Naive B cell (primary cell): ENCODE results near the gene AQP9. TPM values are rescaled to one million over a fixed set of nuclear protein-coding genes. Genes with fewer than 3 reads are reported as not detected.
"Not testable (repeated sequence)": the region's sequence is repeated elsewhere in the genome, so short reads cannot be mapped to it uniquely, and the experiment has no call there.

Source experiments
- ATAC-seq, 2 donors: fragments of 150-1000 bp; cut with Tn5 transposase; 2 replicates each; pipeline ENCODE4 v1.10.0; 2021; ENCODE audit warnings: low read depth in 2 of 2, mild to moderate bottlenecking in 2 of 2, moderate library complexity in 2 of 2
- DNase-seq: peaks from one replicate; pipeline ENCODE4 v3.0.0; 2022
- H3K27ac Mint-ChIP-seq, 6 donors: one replicate each; pipeline ENCODE4 v1.8.0; 2020 to 2022; ENCODE audit warnings: mild to moderate bottlenecking in 6 of 6, mixed read lengths in 6 of 6, moderate library complexity in 5 of 6, inconsistent platforms in 2 of 6
- H3K27me3 Mint-ChIP-seq, 3 donors: one replicate each; pipeline ENCODE4 v1.8.0; 2021 to 2022; ENCODE audit warnings: mixed read lengths in 3 of 3, mild to moderate bottlenecking in 1 of 3
- H3K36me3 Mint-ChIP-seq, 2 donors: one replicate each; pipeline ENCODE4 v1.8.0; 2020 to 2022; ENCODE audit warnings: mixed read lengths in 2 of 2, inconsistent platforms in 1 of 2, mild to moderate bottlenecking in 1 of 2
- H3K4me1 Mint-ChIP-seq, 3 donors: one replicate each; pipeline ENCODE4 v1.8.0; 2020 to 2022; ENCODE audit warnings: mixed read lengths in 3 of 3, inconsistent platforms in 1 of 3, mild to moderate bottlenecking in 1 of 3, moderate library complexity in 1 of 3
- H3K4me3 Mint-ChIP-seq, 8 donors: one replicate each; pipeline ENCODE4 v1.8.0; 2020 to 2022; ENCODE audit warnings: mild to moderate bottlenecking in 8 of 8, mixed read lengths in 8 of 8, moderate library complexity in 8 of 8, inconsistent platforms in 2 of 8
- H3K9me3 Mint-ChIP-seq, 7 donors: one replicate each; pipeline ENCODE4 v1.8.0; 2020 to 2022; ENCODE audit warnings: mixed read lengths in 7 of 7, mild to moderate bottlenecking in 5 of 7, inconsistent platforms in 2 of 7, moderate library complexity in 1 of 7
- polyA plus RNA-seq, 6 donors: library from polyadenylated mRNA; unstranded; fragments of 300-500 nt; fragmentation: Illumina TruSeq; gene quantifications; one replicate each; pipeline ENCODE4 v1.2.3, GENCODE V29; 2021; ENCODE audit warnings: low read depth in 6 of 6

AQP9 gene
- polyA plus RNA-seq, 6 donors from 2014 or later: 0.12 to 1.2 TPM; not detected in 4

- Mint-ChIP-seq H3K27me3 (peaks cover 0 to 3% (median 2%) of the 10 kb centered on the region in 3 donors), H3K27ac (no peak overlapping the region), H3K9me3 (peaks cover 0 to 5% (median 0%) of the 10 kb centered on the region in 7 donors), H3K36me3 (no peaks in the 10 kb centered on the region), H3K4me3 (no peak overlapping the region), H3K4me1 (no peaks in the 10 kb centered on the region)
- DNase-seq (no peak), ATAC-seq (no peak)
Observed at GRCh38 chr15:58206151-58206550, 68.0 kb downstream of the AQP9 start.

- not testable (repeated sequence) for H3K36me3 Mint-ChIP-seq, H3K27me3 Mint-ChIP-seq, ATAC-seq, H3K4me1 Mint-ChIP-seq, H3K4me3 Mint-ChIP-seq, H3K27ac Mint-ChIP-seq, DNase-seq, H3K9me3 Mint-ChIP-seq
Observed at GRCh38 chr15:58208217-58208616, 70.0 kb downstream of the AQP9 start.

- not testable (repeated sequence) for H3K27ac Mint-ChIP-seq, H3K36me3 Mint-ChIP-seq, ATAC-seq, DNase-seq, H3K27me3 Mint-ChIP-seq, H3K9me3 Mint-ChIP-seq, H3K4me3 Mint-ChIP-seq, H3K4me1 Mint-ChIP-seq
Observed at GRCh38 chr15:58209007-58209481, 70.9 kb downstream of the AQP9 start.

DNA sequence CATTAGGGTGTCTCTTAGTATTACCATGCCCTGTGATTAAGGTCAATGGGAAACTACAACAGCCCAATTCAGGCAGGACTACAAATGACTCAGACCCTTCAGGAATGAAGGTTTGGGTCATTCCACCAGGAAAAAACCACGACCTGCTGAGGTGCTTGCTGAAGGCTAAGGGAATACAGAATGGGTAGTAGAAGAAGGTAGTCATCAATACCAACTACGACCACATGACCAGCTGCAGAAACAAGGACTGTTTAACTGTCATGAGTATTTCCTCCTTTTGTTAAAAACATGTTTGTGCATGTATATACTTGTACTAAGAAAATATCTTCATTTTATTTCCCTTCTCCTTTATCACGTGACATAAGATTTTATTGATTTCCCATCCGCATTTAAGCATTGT, 71.8 kb downstream of the AQP9 start:
- not testable (repeated sequence) for H3K36me3 Mint-ChIP-seq, H3K4me1 Mint-ChIP-seq, H3K27me3 Mint-ChIP-seq, H3K9me3 Mint-ChIP-seq, H3K27ac Mint-ChIP-seq, H3K4me3 Mint-ChIP-seq, ATAC-seq, DNase-seq

- DNase-seq: no peak
- ATAC-seq: no peak
- H3K27me3 Mint-ChIP-seq: no peaks in the 10 kb centered on the region
- no peak overlapping the region for H3K4me3 Mint-ChIP-seq
- H3K27ac Mint-ChIP-seq: no peak overlapping the region
- peaks cover 0 to 4% (median 0%) of the 10 kb centered on the region in 7 donors for H3K9me3 Mint-ChIP-seq
- no peaks in the 10 kb centered on the region for H3K36me3 Mint-ChIP-seq
- no peaks in the 10 kb centered on the region for H3K4me1 Mint-ChIP-seq
Observed at GRCh38 chr15:58212909-58213526, 74.8 kb downstream of the AQP9 start.

DNA sequence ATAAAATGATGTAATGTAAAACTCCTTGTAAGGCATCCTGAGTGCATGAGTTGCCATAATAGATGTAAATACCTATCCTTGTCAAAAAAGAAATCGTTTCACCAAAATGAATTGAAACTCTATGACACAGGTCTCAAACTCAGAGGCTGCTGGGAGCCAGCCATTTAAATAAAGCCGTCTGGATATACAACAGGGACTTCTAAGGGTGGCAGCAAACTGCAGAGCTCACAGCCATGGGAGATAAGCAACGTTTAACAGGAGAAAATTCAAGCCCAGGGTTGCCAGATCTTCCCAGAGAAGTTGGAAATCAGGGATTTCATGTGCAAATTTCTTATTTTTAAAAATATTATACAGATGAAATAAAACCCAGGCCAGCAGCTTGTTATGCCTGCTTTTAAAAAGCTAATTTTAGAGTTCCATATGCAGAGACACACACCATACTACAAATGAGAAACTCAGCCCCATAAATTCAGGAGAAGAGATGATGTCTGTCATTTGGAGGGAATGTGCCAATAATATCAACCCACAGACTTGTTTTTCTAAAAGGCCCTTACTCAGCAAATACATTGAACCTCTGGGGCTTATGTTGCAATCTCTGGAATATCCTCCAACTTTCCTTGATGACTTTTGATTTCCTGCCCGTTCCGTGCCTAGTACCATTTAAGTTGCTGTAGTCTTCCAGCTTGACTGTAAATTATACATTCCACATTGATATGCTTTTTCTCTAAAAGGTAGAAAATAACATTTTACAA, 75.6 kb downstream of the AQP9 start:
- no peaks in the 10 kb centered on the region for H3K36me3 Mint-ChIP-seq
- H3K27ac Mint-ChIP-seq: no peak overlapping the region
- no peaks in the 10 kb centered on the region for H3K27me3 Mint-ChIP-seq
- peaks cover 0 to 4% (median 0%) of the 10 kb centered on the region in 7 donors for H3K9me3 Mint-ChIP-seq
- ATAC-seq: no peak
- H3K4me3 Mint-ChIP-seq: no peak overlapping the region
- no peak for DNase-seq
- no peaks in the 10 kb centered on the region for H3K4me1 Mint-ChIP-seq

DNA sequence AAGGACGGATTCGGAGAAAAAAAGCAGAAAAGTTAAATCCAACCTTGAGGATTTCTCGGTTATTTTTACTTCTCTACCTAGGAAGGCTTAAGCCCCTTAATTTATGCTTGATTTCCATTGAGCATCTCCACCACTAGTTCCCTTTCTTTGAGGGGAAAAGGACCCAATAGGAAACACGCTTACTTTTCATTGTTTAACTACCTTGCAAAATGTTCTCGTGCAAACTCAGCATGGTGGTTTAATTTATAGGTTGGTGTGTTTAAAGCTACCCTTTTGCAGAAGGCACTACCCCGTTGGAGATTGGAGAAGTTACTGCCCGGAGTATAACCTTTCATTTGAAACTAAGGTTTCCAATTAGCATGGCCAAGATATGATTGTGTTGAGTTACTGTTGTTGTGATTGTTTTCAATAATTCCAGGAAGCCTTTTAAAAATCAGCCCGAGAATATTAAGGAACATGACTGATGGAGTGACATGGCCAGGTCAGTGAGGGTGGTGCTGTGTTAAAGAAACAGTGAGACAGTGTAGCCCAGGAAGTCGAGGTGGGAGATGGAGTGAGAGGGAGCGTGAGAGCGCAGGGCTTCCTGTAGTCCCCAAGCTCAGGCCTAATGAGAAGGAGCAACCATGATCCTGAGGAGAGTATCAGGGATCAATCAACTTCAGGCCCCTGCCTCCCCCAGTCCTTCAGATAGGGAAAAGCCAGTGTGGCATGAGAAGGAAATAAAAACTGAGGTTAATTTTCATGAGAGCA, 76.6 kb downstream of the AQP9 start:
- H3K9me3 Mint-ChIP-seq: peaks cover 0 to 10% (median 4%) of the 10 kb centered on the region in 7 donors
- ATAC-seq: no peak
- H3K4me3 Mint-ChIP-seq: no peak overlapping the region
- no peaks in the 10 kb centered on the region for H3K36me3 Mint-ChIP-seq
- no peak for DNase-seq
- peaks cover 0 to under 1% (median 0%) of the 10 kb centered on the region in 3 donors for H3K27me3 Mint-ChIP-seq
- no peaks in the 10 kb centered on the region for H3K4me1 Mint-ChIP-seq
- H3K27ac Mint-ChIP-seq: peak overlapping the region in 1 of 6 donors; percentile 42

GRCh38 chr15:58217460-58217859, 79.3 kb downstream of the AQP9 start:
- no peaks in the 10 kb centered on the region for H3K36me3 Mint-ChIP-seq
- no peak overlapping the region for H3K27ac Mint-ChIP-seq
- peaks cover 4 to 18% (median 6%) of the 10 kb centered on the region in 7 donors for H3K9me3 Mint-ChIP-seq
- ATAC-seq (no peak), DNase-seq (no peak)
- peaks cover 0 to 7% (median 0%) of the 10 kb centered on the region in 3 donors for H3K27me3 Mint-ChIP-seq
- no peaks in the 10 kb centered on the region for H3K4me1 Mint-ChIP-seq
- no peak overlapping the region for H3K4me3 Mint-ChIP-seq

- ATAC-seq (no peak), DNase-seq (no peak)
- peaks cover 4 to 18% (median 6%) of the 10 kb centered on the region in 7 donors for H3K9me3 Mint-ChIP-seq
- H3K4me1 Mint-ChIP-seq: no peaks in the 10 kb centered on the region
- H3K27ac Mint-ChIP-seq: no peak overlapping the region
- H3K4me3 Mint-ChIP-seq: no peak overlapping the region
- peaks cover 0 to 7% (median 0%) of the 10 kb centered on the region in 3 donors for H3K27me3 Mint-ChIP-seq
- H3K36me3 Mint-ChIP-seq: no peaks in the 10 kb centered on the region
Observed at GRCh38 chr15:58221591-58222241, 83.5 kb downstream of the AQP9 start.

DNA sequence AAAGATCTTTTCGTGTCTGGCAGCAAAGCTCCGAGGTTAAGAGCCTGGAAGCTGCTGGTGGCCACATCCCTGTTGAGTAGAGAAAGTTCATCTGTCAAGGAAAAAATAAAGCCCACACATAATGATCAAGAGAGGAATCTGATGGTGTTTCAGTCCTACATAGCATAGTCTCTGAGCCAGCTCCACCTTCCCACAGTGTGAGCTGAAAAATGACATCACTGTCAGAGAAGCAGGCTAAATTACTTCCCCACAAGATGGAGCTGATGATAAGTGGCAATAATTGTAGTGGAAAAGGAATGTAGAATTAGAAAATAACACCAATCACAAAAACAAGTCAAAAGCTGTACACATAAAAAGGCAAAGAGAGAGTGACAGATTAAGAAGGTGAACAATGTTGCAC, 84.5 kb downstream of the AQP9 start:
- no peak for ATAC-seq
- peaks cover 0 to 18% (median 6%) of the 10 kb centered on the region in 7 donors for H3K9me3 Mint-ChIP-seq
- no peak for DNase-seq
- no peaks in the 10 kb centered on the region for H3K4me1 Mint-ChIP-seq
- no peaks in the 10 kb centered on the region for H3K36me3 Mint-ChIP-seq
- no peak overlapping the region for H3K27ac Mint-ChIP-seq
- no peak overlapping the region for H3K4me3 Mint-ChIP-seq
- H3K27me3 Mint-ChIP-seq: peaks cover 0 to 7% (median 0%) of the 10 kb centered on the region in 3 donors

DNA sequence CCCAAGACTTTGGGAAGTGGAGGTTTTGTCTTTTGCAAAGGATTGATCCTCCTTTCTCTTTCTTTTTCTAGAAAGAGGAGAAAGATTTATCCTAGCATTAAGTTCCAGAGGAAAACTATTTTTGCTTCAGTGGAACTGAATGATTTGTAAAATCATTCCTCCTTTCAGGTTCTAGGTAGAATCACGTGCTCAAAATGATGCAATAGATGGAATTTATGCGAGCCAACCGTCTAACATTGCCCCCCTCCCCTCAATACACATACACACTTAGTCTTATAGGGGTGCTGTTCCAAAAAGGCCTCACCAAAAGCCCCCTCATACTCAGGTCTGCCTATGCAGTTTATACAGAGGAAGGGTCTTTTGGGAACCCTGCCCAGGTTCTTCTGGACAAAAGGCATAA, 85.3 kb downstream of the AQP9 start:
- H3K27ac Mint-ChIP-seq: no peak overlapping the region
- no peaks in the 10 kb centered on the region for H3K36me3 Mint-ChIP-seq
- ATAC-seq (no peak), DNase-seq (no peak)
- peaks cover 0 to 7% (median 0%) of the 10 kb centered on the region in 3 donors for H3K27me3 Mint-ChIP-seq
- peaks cover 0 to 18% (median 6%) of the 10 kb centered on the region in 7 donors for H3K9me3 Mint-ChIP-seq
- H3K4me3 Mint-ChIP-seq: no peak overlapping the region
- no peaks in the 10 kb centered on the region for H3K4me1 Mint-ChIP-seq

- no peak for ATAC-seq
- H3K27ac Mint-ChIP-seq: no peak overlapping the region
Observed at GRCh38 chr15:58224068-58224467, 85.9 kb downstream of the AQP9 start.

More at GRCh38 chr15:58224068-58224467, 85.9 kb downstream of the AQP9 start:
- no peaks in the 10 kb centered on the region for H3K4me1 Mint-ChIP-seq
- H3K36me3 Mint-ChIP-seq: no peaks in the 10 kb centered on the region
- H3K27me3 Mint-ChIP-seq: peaks cover 0 to 7% (median 0%) of the 10 kb centered on the region in 3 donors
- H3K4me3 Mint-ChIP-seq: no peak overlapping the region
- no peak for DNase-seq
- H3K9me3 Mint-ChIP-seq: peaks cover 0 to 14% (median 6%) of the 10 kb centered on the region in 7 donors
